ENCODE data around the gene VOPP1.

VOPP1 gene

GRCh38 chr7:55508221-55509011, 63.9 kb downstream of the VOPP1 start:
- no peak for DNase-seq (ENCODE audit: low spot score)

- no peak for DNase-seq (ENCODE audit: low spot score)
Measured at GRCh38 chr7:55507743-55508142, 64.6 kb downstream of the VOPP1 start.

GRCh38 chr7:55504967-55505658, 67.2 kb downstream of the VOPP1 start:
- DNase-seq (ENCODE audit: low spot score), result no peak

- no peak for DNase-seq (ENCODE audit: low spot score)
Measured at GRCh38 chr7:55504093-55504859, 68.0 kb downstream of the VOPP1 start.

- DNase-seq (ENCODE audit: low spot score), result no peak
Measured at GRCh38 chr7:55502858-55503440, 69.4 kb downstream of the VOPP1 start.

- no peak for DNase-seq (ENCODE audit: low spot score)
Measured at GRCh38 chr7:55502124-55502857, 70.0 kb downstream of the VOPP1 start.

GRCh38 chr7:55501611-55502010, 70.7 kb downstream of the VOPP1 start:
- no peak for DNase-seq (ENCODE audit: low spot score)

- no peak for DNase-seq (ENCODE audit: low spot score)
Measured at GRCh38 chr7:55500117-55500756, 72.1 kb downstream of the VOPP1 start.

- no peak for DNase-seq (ENCODE audit: low spot score)
Measured at GRCh38 chr7:55499591-55499990, 72.7 kb downstream of the VOPP1 start.

- no peak for DNase-seq (ENCODE audit: low spot score)
Measured at GRCh38 chr7:55498770-55499169, 73.5 kb downstream of the VOPP1 start.

GRCh38 chr7:55498142-55498541, 74.2 kb downstream of the VOPP1 start:
- no peak for DNase-seq (ENCODE audit: low spot score)

- DNase-seq (ENCODE audit: low spot score), result no peak
Measured at GRCh38 chr7:55497521-55497920, 74.8 kb downstream of the VOPP1 start.

GRCh38 chr7:55496906-55497305, 75.4 kb downstream of the VOPP1 start:
- DNase-seq (ENCODE audit: low spot score), result no peak

- DNase-seq (ENCODE audit: low spot score), result no peak
Measured at GRCh38 chr7:55494951-55495350, 77.4 kb downstream of the VOPP1 start.

- DNase-seq (ENCODE audit: low spot score), result no peak
Measured at GRCh38 chr7:55493408-55493807, 78.9 kb downstream of the VOPP1 start.

GRCh38 chr7:55491346-55491745, 81.0 kb downstream of the VOPP1 start:
- DNase-seq (ENCODE audit: low spot score), result no peak

- no peak for DNase-seq (ENCODE audit: low spot score)
Measured at GRCh38 chr7:55490099-55490498, 82.2 kb downstream of the VOPP1 start.

- DNase-seq (ENCODE audit: low spot score), result no peak
Measured at GRCh38 chr7:55489552-55489951, 82.8 kb downstream of the VOPP1 start.

- no peak for DNase-seq (ENCODE audit: low spot score)
Measured at GRCh38 chr7:55488804-55489340, 83.4 kb downstream of the VOPP1 start.

GRCh38 chr7:55488216-55488615, 84.1 kb downstream of the VOPP1 start:
- no peak for DNase-seq (ENCODE audit: low spot score)

- DNase-seq (ENCODE audit: low spot score), result no peak
Measured at GRCh38 chr7:55486991-55487390, 85.3 kb downstream of the VOPP1 start.
